Raji (cell line): ENCODE data around the gene ZNF423.

Experiments used
- POLR2A ChIP-seq: IDR thresholded peaks from 2 replicates; pipeline ENCODE4 v1.6.1; 2011; ENCODE audit warnings: low read depth, low read length, control low read depth; ENCODE audit not compliant: insufficient read depth

ZNF423 gene

GRCh38 chr16:49471038-49471727 lies 384.7 kb downstream of the ZNF423 start:
- TF ChIP-seq POLR2A = no peak

- no peak for TF ChIP-seq POLR2A
Measured at GRCh38 chr16:49470513-49470991, 385.4 kb downstream of the ZNF423 start.

- TF ChIP-seq POLR2A = no peak
Measured at GRCh38 chr16:49469930-49470451, 385.9 kb downstream of the ZNF423 start.

- TF ChIP-seq POLR2A = no peak
Measured at GRCh38 chr16:49469311-49469670, 386.6 kb downstream of the ZNF423 start.

GRCh38 chr16:49468611-49469310 lies 387.2 kb downstream of the ZNF423 start:
- TF ChIP-seq POLR2A = no peak

GRCh38 chr16:49467540-49468372 lies 388.2 kb downstream of the ZNF423 start:
- TF ChIP-seq POLR2A = no peak

GRCh38 chr16:49466881-49467280 lies 389.0 kb downstream of the ZNF423 start:
- no peak for TF ChIP-seq POLR2A

- TF ChIP-seq POLR2A = no peak
Measured at GRCh38 chr16:49466529-49466831, 389.4 kb downstream of the ZNF423 start.

- no peak for TF ChIP-seq POLR2A
Measured at GRCh38 chr16:49465661-49466528, 390.0 kb downstream of the ZNF423 start.

GRCh38 chr16:49464877-49465504 lies 390.9 kb downstream of the ZNF423 start:
- TF ChIP-seq POLR2A = no peak

- no peak for TF ChIP-seq POLR2A
Measured at GRCh38 chr16:49464093-49464492, 391.8 kb downstream of the ZNF423 start.

GRCh38 chr16:49463529-49463928 lies 392.4 kb downstream of the ZNF423 start:
- peak; percentile 27; the same call in 1 of the 2 replicates for TF ChIP-seq POLR2A

- TF ChIP-seq POLR2A = no peak
Measured at GRCh38 chr16:49462989-49463371, 392.9 kb downstream of the ZNF423 start.

GRCh38 chr16:49462362-49462988 lies 393.4 kb downstream of the ZNF423 start:
- no peak for TF ChIP-seq POLR2A
